ENCODE data around the gene GALM. TPM values are rescaled to one million over a fixed set of nuclear protein-coding genes. Genes with fewer than 3 reads are reported as not detected.

GALM gene
- total RNA-seq, 1 experiment from 2014 or later, result 10.0 TPM

DNA sequence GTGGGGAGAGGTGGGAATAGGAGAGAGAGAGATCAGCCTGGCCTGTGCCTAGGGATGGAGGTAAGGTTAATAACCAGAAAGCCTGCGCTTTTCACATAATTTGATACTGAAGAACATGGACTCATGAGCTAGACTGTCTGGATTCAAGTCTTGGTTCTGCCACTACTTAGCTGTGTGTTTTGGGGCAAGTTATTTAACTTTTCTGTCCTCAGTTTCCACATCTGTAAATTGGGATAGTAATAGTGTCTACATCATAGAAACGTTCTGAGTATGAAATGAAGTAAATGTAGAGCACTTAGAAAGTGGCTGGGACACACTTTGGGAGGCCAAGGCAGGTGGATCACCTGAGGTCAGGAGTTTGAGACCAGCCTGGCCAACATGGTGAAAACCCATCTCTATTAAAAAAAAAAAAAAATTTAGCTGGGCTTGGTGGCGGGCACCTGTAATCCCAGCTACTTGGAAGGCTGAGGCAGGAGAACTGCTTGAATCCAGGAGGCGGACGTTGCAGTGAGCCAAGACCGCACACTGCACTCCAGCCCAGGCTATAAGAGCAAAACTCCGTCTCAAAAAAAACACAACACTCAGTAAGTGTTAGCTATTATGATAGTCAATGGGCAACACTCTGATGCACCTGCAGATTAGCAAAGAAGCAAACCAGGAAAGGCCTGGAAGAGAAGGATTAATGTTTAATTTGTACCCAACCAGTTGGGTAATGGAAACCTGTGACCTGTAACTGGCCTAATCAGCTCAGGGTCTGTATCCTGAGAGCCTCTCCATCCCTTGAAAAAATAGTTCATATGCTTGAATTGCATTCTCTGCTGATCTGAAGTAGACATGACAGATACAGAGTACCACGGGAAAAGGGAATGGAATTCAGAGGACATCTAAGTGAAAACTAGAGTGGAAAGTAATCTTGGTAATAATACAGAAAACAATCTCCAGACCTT lies 6.8 kb downstream of the GALM start:
- H4K20me1 ChIP-seq (ENCODE audit: control insufficient read depth, insufficient read depth, insufficient read length), result no peaks in the 10 kb centered on the region
- no CpG with 5 or more reads among the region's 8 CpGs for WGBS (ENCODE audit: extremely low coverage, insufficient read length, low lambda C conversion rate)
- peaks cover 13 to 16% of the 10 kb centered on the region in 2 experiments for H3K4me1 Mint-ChIP-seq

More for the DNA sequence above, 6.8 kb downstream of the GALM start:
- H3K27ac Mint-ChIP-seq, result no peak overlapping the region
- H3K4ac ChIP-seq (ENCODE audit: low read depth, low read length), result no peak overlapping the region
- no peak overlapping the region for H3K23ac ChIP-seq (ENCODE audit: insufficient read length, low read depth, low read length)
- H3K4me2 ChIP-seq (ENCODE audit: insufficient read depth, insufficient read length, low read length), result no peak overlapping the region
- H3K23me2 ChIP-seq (ENCODE audit: insufficient read length, low read depth, low read length, poor library complexity, severe bottlenecking), result no peaks in the 10 kb centered on the region
- H3K4me3 Mint-ChIP-seq, result no peak overlapping the region
- no peak overlapping the region for H2BK15ac ChIP-seq (ENCODE audit: low read depth, low read length)
- peaks cover 5 to 18% (median 11%) of the 10 kb centered on the region in 3 experiments; a peak in 5 of 7 replicates for H3K36me3 Mint-ChIP-seq (ENCODE audit: insufficient read depth in 1 of 3, low read depth in 3 of 3)
- no peaks in the 10 kb centered on the region for H3K9me3 Mint-ChIP-seq
- no peak overlapping the region for H3K18ac ChIP-seq (ENCODE audit: insufficient read length, low read depth, low read length)
- no peaks in the 10 kb centered on the region for H3K79me2 ChIP-seq (ENCODE audit: insufficient read depth, low read length)
- no peak overlapping the region for H2BK120ac ChIP-seq (ENCODE audit: low read depth, low read length, poor library complexity, severe bottlenecking)
- no peaks in the 10 kb centered on the region for H3K79me1 ChIP-seq (ENCODE audit: insufficient read depth, low read depth, low read length, poor library complexity, severe bottlenecking)
- no peak overlapping the region for H2AFZ ChIP-seq (ENCODE audit: low read length)
- no peak overlapping the region for H3K14ac ChIP-seq (ENCODE audit: insufficient read depth, low read length)
- H2BK5ac ChIP-seq (ENCODE audit: insufficient read length, low read length), result no peak overlapping the region
- no peak overlapping the region for H3K9ac ChIP-seq (ENCODE audit: extremely low read depth, insufficient read length, low read length)
- no peak overlapping the region for H2BK20ac ChIP-seq (ENCODE audit: low read depth, low read length, poor library complexity, severe bottlenecking)
- no peak overlapping the region for H4K5ac ChIP-seq (ENCODE audit: insufficient read length, low read depth, low read length)
- no peaks in the 10 kb centered on the region; the same call in 1 of the 2 replicates for H3K4me1 ChIP-seq (ENCODE audit: insufficient read depth, low read length)
- no peak for DNase-seq
- no peak overlapping the region for H2BK12ac ChIP-seq (ENCODE audit: insufficient read length, low read depth, low read length)
- no peak overlapping the region for H4K91ac ChIP-seq (ENCODE audit: insufficient read length, low read depth, low read length)
- no peak overlapping the region for H3K56ac ChIP-seq (ENCODE audit: insufficient read length, low read depth, low read length)
- no peak overlapping the region for H3T11ph ChIP-seq (ENCODE audit: low read length)
- no peak overlapping the region for H2AK5ac ChIP-seq (ENCODE audit: insufficient read length, low read length)
- H3K9me3 ChIP-seq (ENCODE audit: control insufficient read depth, low read depth, low read length), result no peaks in the 10 kb centered on the region
- no peak overlapping the region for H4K8ac ChIP-seq (replicated peaks; ENCODE audit: insufficient read length, low read depth, low read length)
- H3K27ac ChIP-seq (ENCODE audit: insufficient read length, low read depth, low read length), result no peak overlapping the region
- H3K27me3 ChIP-seq (ENCODE audit: insufficient read depth, low read length), result no peaks in the 10 kb centered on the region
- no peak for TF ChIP-seq CTCF (conservative IDR thresholded peaks at IDR 0.05)
- H3K27me3 Mint-ChIP-seq (ENCODE audit: low read depth), result no peaks in the 10 kb centered on the region

All from H9 (cell line).